Caco-2 (cell line): ENCODE results near the gene MAP1LC3C. TPM values are rescaled to one million over a fixed set of nuclear protein-coding genes. Genes with fewer than 3 reads are reported as not detected.

Source experiments
- BruUV-seq: library from RNA; stranded (reverse); fragments of 400-500 nt; replicated peaks from 2 replicates; lab custom pipeline; 2021; lab: Mats Ljungman, UMichigan
- CTCF ChIA-PET: fragments of 300-600 bp; sonication (Branson Sonifier 250); formaldehyde crosslinking; loops from one replicate; lab custom pipeline; 2022; ENCODE audit warnings: antibody characterized with exemption; lab: Charles Lee
- POLR2A ChIA-PET: fragments of 300-600 bp; sonication (Branson Sonifier 250); formaldehyde crosslinking; loops from one replicate; lab custom pipeline; 2022; ENCODE audit warnings: antibody characterized with exemption; lab: Charles Lee
- DNase-seq, 2 experiments: peaks; one replicate each; pipeline versions ENCODE4 v3.0.0 to v3.0.0-alpha.2; 2020 to 2022
- H3K27me3 ChIP-seq: replicated peaks from 2 replicates; pipeline ENCODE4 v1.6.0; 2011; ENCODE audit warnings: low read length; ENCODE audit not compliant: control insufficient read depth, insufficient read depth
- H3K36me3 ChIP-seq: 2 replicates; pipeline ENCODE4 v1.5.1; 2011; ENCODE audit warnings: low read length; ENCODE audit not compliant: control insufficient read depth, insufficient read depth
- H3K4me1 ChIP-seq: fragments of 250-450 bp; sonication (Bioruptor Pico); 2 replicates; pipeline ENCODE4 v1.5.1; 2020; ENCODE audit warnings: mild to moderate bottlenecking
- H3K4me3 ChIP-seq: 2 replicates; pipeline ENCODE4 v1.5.1; 2011; ENCODE audit warnings: low read depth, mild to moderate bottlenecking, control low read depth, low read length
- H3K9me3 ChIP-seq: fragments of 250-450 bp; sonication (Bioruptor Pico); 2 replicates; pipeline ENCODE4 v1.5.1; 2020; ENCODE audit warnings: mild to moderate bottlenecking, moderate library complexity
- H3K27ac Mint-ChIP-seq: one replicate; pipeline ENCODE4 v1.8.0; 2022; ENCODE audit warnings: mixed read lengths; ENCODE audit not compliant: unreplicated experiment
- H3K27me3 Mint-ChIP-seq: one replicate; pipeline ENCODE4 v1.8.0; 2022; ENCODE audit warnings: mixed read lengths; ENCODE audit not compliant: insufficient read depth, unreplicated experiment
- H3K36me3 Mint-ChIP-seq: one replicate; pipeline ENCODE4 v1.8.0; 2022; ENCODE audit warnings: mild to moderate bottlenecking, mixed read lengths; ENCODE audit not compliant: insufficient read depth, unreplicated experiment
- H3K4me1 Mint-ChIP-seq: one replicate; pipeline ENCODE4 v1.8.0; 2022; ENCODE audit warnings: low read depth, mixed read lengths; ENCODE audit not compliant: unreplicated experiment
- H3K4me3 Mint-ChIP-seq: one replicate; pipeline ENCODE4 v1.8.0; 2022; ENCODE audit warnings: mild to moderate bottlenecking, moderate library complexity, mixed read lengths; ENCODE audit not compliant: unreplicated experiment
- H3K9me3 Mint-ChIP-seq: one replicate; pipeline ENCODE4 v1.8.0; 2022; ENCODE audit warnings: mixed read lengths; ENCODE audit not compliant: unreplicated experiment
- CTCF ChIP-seq, 2 experiments: fragments of 200-600 bp in 1 of 2; IDR thresholded peaks; 1 replicate in 1 of 2; 2 replicates in 1 of 2; pipeline versions ENCODE4 v1.5.1 to v1.8.0; 2011 to 2022; ENCODE audit warnings: antibody characterized with exemption in 1 of 2, control low read depth in 1 of 2, inconsistent platforms in 1 of 2, low read depth in 1 of 2, low read length in 1 of 2, mild to moderate bottlenecking in 1 of 2, moderate library complexity in 1 of 2; ENCODE audit not compliant: insufficient read depth in 1 of 2, severe bottlenecking in 1 of 2, unreplicated experiment in 1 of 2
- intact Hi-C: fragments of 100-400 bp; cut with micrococcal nuclease; formaldehyde crosslinking; loops from one replicate; pipeline ENCODE4 v1.10.0; 2022; ENCODE audit not compliant: unreplicated experiment
- total RNA-seq: library from RNA; stranded (reverse); gene quantifications from 2 replicates; pipeline ENCODE4 v1.2.3, GENCODE V29; 2022

MAP1LC3C gene
- total RNA-seq, 1 experiment from 2014 or later, result 0.86 TPM

- Mint-ChIP-seq H3K27ac (no peak overlapping the region), H3K4me1 (peaks cover 24% of the 10 kb centered on the region), H3K9me3 (peaks cover 9% of the 10 kb centered on the region), H3K4me3 (no peak overlapping the region), H3K36me3 (no peaks in the 10 kb centered on the region), H3K27me3 (no peaks in the 10 kb centered on the region)
- no peak for DNase-seq
- CTCF ChIA-PET, result no interaction called here
- H3K27me3 ChIP-seq, result no peaks in the 10 kb centered on the region
- no peak overlapping the region for H3K4me3 ChIP-seq
- no peak for TF ChIP-seq CTCF (IDR thresholded peaks at IDR 0.05; ENCODE audit: insufficient read depth in 1 of 2, low read depth in 1 of 2, low read length in 1 of 2, severe bottlenecking in 1 of 2, unreplicated experiment in 1 of 2)
- H3K9me3 ChIP-seq, result no peaks in the 10 kb centered on the region; the same call in 1 of the 2 replicates
- POLR2A ChIA-PET, result no interaction called here
- no peaks in the 10 kb centered on the region for H3K36me3 ChIP-seq
- BruUV-seq, result no TSS peak
- H3K4me1 ChIP-seq, result peaks cover 34% of the 10 kb centered on the region
- intact Hi-C loops, result no loop called here
These were observed 3.6 kb upstream of the MAP1LC3C start for GRCh38 chr1:242002510-242002909.

- H3K9me3 Mint-ChIP-seq, result peaks cover 9% of the 10 kb centered on the region
- DNase-seq, result no peak
- ChIA-PET POLR2A (no interaction called here), CTCF (no interaction called here)
- TF ChIP-seq CTCF (IDR thresholded peaks at IDR 0.05; ENCODE audit: insufficient read depth in 1 of 2, low read depth in 1 of 2, low read length in 1 of 2, severe bottlenecking in 1 of 2, unreplicated experiment in 1 of 2), result no peak
- Histone ChIP-seq H3K27me3 (no peaks in the 10 kb centered on the region), H3K4me3 (no peak overlapping the region), H3K36me3 (no peaks in the 10 kb centered on the region), H3K4me1 (peaks cover 34% of the 10 kb centered on the region), H3K9me3 (no peaks in the 10 kb centered on the region; the same call in 1 of the 2 replicates)
- no peak overlapping the region for H3K4me3 Mint-ChIP-seq
- BruUV-seq, result no TSS peak
- no peaks in the 10 kb centered on the region for H3K36me3 Mint-ChIP-seq
- intact Hi-C loops, result no loop called here
- no peaks in the 10 kb centered on the region for H3K27me3 Mint-ChIP-seq
- H3K4me1 Mint-ChIP-seq, result peaks cover 24% of the 10 kb centered on the region
- no peak overlapping the region for H3K27ac Mint-ChIP-seq
These were observed 3.2 kb upstream of the MAP1LC3C start for GRCh38 chr1:242002072-242002471.

- Histone ChIP-seq H3K4me1 (peaks cover 26% of the 10 kb centered on the region), H3K4me3 (no peak overlapping the region), H3K36me3 (no peaks in the 10 kb centered on the region), H3K9me3 (no peaks in the 10 kb centered on the region; the same call in 1 of the 2 replicates), H3K27me3 (no peaks in the 10 kb centered on the region)
- Mint-ChIP-seq H3K4me3 (no peak overlapping the region), H3K36me3 (no peaks in the 10 kb centered on the region), H3K9me3 (peaks cover 9% of the 10 kb centered on the region), H3K27me3 (no peaks in the 10 kb centered on the region), H3K4me1 (peaks cover 23% of the 10 kb centered on the region), H3K27ac (no peak overlapping the region)
- no TSS peak for BruUV-seq
- intact Hi-C loops, result no loop called here
- ChIA-PET POLR2A (no interaction called here), CTCF (no interaction called here)
- no peak for DNase-seq
- no peak for TF ChIP-seq CTCF (IDR thresholded peaks at IDR 0.05; ENCODE audit: insufficient read depth in 1 of 2, low read depth in 1 of 2, low read length in 1 of 2, severe bottlenecking in 1 of 2, unreplicated experiment in 1 of 2)
These were observed 1.5 kb upstream of the MAP1LC3C start for GRCh38 chr1:242000434-242000833.
